GM18499 (cell line): ENCODE data around the gene RGL1.

Experiments used
- ATAC-seq: cut with Tn5 transposase; IDR thresholded peaks from one replicate; pipeline ENCODE4 v1.9.1; 2021; ENCODE audit warnings: moderate number of reproducible peaks; ENCODE audit not compliant: insufficient read depth, unreplicated experiment

RGL1 gene

DNA sequence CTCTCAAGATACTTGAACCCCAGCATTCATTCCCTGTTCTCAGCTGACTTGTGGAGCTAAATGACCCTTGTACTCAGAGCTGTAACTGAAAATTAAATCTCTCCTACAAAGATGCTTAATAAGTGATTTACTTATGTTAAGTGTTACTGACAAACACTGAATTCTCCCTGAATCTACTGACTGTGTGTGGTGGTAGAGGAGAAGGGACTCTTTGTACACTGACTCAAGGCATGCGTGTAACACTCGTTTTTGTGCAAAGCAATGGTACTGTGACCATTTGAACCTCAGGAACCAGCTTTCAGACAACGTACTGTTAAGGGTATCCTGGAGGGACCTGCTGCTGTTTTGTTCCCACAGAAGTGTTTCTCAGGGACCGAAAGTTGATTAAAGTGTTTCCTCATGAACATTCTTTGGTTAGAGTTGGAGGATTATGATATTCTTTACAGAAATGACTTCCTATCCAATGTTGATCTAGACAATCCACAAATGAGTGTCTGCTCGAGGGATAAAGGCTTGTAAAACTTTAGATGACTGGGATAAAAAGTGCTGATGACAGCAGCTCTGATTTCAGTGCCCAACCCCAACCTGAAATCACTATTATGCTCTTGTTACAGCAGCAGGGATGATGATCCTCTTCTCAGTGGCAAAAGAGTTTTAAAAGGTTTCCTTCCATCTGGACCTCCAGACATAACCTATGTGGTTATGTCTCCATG lies 12.8 kb downstream of the RGL1 start:
- no peak for ATAC-seq

DNA sequence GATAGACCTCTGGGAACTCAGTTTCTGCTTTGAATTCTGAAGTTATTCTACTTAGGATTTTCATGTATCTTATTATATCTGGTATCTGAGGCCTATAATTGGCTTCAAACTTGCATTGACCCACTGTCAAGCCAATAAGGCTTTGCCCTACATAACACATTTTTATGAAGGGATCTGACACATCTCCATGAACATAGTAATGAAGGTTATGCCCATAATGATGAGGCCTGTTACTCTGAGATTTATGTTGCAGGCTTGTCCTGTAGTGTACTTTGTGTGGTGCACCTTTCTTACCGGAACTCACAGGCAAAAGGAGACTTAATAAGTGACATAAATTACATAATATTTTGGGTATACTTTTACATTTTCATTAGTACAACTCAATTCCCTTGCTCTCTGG lies 14.1 kb downstream of the RGL1 start:
- ATAC-seq: no peak

DNA sequence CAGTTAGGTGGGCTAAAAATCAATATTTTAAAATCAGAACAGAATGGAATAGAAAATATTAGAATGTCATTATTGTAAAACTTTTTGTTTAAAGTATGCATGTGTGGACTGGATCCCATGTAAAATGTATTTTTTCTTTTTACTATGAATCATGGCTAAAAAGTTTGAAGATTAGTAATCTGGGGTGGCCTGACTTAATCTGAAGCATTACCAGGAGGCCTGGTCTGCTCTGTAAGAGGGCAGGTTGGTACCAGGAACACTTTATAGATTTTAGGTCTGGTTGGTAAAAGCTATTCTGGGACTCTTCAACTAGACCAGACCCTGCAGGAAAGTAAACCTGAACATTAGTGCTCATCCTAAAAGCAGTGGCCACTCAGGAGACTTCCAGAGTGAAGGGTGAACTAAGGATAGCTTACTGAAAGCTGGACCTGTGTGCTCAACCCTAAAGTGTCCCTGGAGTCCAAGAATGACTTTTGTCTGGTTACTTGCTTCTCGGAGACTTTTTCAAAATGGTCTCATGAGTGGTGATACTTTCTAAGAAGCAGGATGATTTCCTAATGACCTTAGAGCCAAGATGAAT lies 16.5 kb downstream of the RGL1 start:
- no peak for ATAC-seq

DNA sequence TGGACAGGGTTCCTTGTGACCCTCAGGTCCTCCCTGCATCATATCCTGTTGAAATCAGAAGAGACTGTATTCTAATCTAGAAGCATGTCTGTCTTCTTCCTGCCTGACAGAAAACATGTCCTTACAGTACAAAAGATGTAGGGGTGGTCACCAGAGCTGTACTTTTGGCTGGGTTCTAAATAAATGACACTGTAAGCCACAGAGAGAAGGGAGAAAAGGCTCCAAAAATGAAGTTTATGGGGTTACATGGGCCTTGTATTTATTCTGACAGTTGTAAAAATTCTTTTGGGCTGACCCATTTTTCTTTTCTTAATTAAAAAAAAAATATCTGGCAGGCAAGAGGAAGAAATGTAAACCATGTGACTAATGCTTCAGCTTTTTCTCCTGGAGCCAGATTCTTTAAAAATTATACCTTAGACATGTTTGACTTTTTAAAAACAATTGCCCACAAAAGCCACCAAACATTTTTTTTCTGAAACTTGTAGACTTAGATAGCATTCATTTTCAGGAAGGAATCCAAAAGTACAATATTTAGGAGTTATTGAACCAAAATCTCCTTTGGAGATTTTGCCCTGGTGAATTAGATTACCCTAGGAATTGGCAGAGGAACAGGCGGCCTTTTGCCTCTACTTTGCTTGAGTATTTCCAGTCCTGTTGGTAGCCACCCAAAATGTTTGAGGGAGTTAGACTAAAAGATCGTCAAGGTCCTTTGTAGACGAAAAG lies 17.1 kb downstream of the RGL1 start:
- ATAC-seq: no peak

DNA sequence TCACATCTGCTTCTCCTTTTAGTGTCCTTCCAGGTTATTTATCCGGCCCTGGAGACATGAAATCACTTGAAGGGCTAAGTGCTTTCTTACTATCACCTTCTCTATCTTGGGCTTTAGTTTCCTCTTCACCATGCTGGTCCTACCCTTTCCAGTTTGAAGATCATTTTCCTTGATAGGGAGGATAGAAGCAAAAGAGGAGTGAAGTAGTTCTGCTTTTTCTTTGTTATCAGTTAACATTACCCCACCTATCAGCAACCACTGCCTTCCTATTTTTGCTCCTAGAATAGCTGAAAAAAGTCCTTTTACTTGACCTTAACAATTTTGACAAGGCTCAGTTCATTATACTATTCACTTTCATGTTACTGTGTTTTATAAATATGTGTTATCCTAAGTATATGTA lies 19.4 kb downstream of the RGL1 start:
- ATAC-seq: no peak

DNA sequence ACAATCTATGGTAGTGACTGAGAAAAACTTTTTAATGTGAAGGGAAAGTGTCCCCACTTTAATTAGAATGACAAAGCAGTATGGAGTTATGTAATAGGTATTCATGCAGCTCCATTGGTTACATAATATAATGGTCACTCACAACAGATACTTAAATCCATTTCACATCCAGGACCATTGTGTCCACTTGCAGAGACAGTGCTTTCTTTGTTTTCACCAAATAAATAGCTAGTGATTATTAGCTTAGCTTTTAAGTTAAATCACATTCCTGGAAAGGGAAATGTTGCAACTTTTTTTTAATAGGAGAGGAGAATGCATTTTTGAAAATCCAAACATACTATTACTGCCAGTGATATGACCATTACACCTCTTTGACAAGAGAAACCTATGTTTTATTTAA lies 22.9 kb downstream of the RGL1 start:
- no peak for ATAC-seq

DNA sequence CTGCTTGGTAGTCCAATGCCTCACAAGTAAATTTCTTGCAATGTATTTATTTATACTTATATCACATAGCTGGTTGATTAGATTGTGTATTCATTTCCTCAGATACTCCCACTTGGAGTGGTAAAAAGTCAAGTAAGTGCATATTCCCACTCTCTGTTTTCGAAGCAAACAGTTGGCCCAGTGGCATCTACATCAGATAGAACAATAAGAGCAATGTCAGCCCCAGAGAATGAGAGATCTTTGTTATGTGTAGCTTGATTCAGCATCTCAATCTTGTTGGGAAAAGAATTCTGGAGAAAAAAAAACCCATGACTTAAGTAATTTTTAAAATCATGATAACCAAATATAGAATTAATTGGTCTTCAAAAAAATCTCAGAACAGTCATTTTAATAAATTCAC lies 25.5 kb downstream of the RGL1 start:
- no peak for ATAC-seq

DNA sequence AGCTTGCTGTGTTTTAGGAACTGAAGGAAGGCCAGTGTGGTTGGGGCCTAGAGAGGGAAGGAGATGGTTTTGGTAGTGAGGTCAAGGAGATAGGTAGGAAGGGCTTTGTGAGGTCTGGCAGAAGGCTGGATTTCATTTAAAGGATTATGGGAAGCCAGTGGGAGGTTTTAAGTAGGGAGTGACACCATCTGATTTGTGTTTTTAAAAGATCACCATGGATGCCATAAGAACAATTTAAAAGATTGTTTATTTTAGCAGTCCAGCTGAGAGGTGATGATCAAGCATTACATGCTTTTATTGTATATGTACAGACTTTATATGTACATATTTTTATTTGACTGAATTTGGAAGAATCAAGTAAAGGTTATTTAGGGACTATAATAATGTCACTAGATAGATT lies 26.4 kb downstream of the RGL1 start:
- no peak for ATAC-seq

DNA sequence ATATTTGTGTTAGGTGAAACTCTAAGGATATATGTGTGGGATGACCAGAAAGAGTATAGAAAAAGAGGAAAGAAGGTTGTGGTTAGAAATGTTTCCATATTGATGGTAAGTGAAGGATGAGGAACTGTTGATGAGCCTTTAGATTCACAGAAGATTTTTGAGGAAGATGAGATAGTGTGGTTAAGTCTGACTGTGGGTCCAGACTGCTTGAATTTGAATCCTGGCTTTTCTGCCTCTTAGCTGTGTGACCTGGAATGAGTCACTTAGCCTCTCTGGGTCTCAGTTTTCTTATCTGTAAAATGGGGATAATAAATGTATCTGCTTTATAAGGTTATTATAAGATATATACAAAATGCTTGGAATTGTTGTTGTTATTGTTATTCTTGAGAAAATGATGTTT lies 27.5 kb downstream of the RGL1 start:
- no peak for ATAC-seq

DNA sequence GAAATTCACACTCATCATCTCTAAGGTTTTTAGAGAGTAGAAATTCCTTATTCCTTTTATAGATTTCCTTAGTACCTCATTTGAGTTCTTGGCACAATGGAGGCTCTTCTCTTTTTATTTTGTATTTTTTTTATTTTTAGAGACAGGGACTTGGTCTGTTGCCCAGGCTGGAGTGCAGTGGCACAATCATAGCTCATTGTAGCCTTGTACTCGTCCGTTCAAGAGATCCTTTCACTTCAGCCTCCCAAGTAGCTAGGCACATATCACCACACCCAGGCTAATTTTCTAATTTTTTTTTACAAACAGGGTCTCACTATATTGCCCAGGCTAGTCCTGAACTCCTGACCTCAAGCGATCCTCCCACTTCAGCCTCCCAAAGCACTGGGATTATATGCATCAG lies 29.6 kb downstream of the RGL1 start:
- no peak for ATAC-seq

DNA sequence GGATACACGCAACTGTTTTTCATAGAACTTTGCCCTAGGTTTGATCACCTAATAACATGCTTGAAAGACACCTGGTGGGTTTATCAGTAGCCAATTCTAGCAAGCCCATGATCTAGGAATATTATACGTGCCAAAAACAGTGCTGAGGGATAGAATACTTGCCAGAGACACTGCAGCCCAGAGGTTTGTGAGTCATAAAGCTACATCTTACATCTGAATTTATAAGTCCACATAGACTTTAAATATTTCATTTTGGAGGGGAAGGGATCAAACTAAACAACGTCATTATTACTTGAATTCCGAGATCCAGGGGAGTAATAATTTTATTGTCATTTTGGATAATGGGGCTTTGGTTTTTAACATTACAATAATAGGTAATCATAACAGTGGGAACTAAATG lies 31.7 kb downstream of the RGL1 start:
- no peak for ATAC-seq

DNA sequence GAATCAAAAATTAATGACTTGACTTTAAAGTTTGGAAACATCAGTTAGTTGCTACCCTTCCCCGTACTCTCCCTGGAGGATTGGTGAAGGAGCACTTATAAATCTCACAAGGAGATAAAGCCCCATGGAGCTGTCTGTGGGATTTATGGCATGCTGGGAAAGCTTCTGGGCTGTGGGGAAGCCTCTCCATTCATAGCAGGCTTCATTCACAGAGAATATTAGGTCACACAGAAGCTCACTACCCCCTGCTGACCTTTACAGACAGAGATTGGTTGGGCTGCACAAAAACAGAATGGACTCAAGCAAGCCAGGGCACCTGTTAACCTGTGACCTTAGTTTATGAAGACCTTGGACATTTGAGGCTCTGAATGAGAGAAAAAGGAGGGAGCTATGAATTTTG lies 32.1 kb downstream of the RGL1 start:
- ATAC-seq: no peak

DNA sequence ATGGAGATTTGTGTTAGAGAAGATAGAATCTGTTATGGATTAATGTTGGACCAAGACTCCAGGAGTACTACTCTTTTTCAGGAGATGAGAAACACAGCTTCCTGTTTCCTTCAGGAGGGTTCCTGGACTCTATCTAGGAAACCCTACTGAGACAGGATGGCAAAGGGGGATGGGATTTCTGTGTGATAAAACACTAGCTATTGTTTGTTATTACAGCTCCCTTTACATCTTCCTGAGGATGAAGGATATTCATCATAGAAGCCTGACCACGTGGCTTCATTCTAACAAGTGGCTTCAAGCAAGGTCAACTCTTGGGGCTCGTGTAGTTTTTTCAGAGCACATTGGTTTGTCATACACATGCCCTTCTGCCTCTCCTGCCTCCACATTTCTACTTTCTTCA lies 33.3 kb downstream of the RGL1 start:
- ATAC-seq: no peak

DNA sequence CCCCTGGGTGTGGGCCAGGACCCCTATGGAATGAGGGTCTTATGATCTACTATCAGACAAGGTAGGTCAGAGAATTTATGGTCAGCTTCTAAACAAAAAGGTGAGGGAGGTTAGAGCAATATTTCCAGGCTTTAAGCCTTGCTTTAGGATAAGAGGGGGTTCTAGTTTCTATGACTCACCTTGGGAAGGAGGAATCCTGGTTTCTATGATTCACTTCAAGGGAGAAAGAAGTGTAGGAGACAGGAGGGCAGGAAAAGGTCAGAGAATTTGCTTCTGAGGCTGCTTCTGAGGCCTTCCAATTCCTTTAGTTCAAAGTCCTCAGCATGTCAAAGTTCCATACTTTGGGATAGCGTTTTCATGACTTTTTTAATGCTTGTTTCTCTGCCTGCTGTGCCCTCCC lies 35.2 kb downstream of the RGL1 start:
- ATAC-seq: no peak

DNA sequence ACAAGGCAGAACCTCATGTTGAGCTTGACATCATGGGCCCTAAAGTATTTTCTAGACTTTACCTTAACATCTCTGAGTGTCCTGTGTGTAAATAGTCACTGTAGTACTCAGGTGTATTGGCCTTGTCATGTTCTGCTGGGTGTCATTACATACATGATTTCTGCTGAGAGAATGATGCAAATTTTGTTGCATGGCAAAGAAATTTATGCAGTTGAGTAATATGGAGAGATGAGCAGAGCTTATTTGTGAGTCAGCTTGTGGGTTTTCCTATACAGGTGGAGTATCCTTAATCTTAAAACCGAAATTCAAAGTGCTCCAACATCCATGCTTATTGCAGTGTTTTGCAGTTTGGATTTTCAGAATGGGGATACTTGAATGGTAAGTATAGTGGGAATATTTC lies 36.6 kb downstream of the RGL1 start:
- ATAC-seq: peak; percentile 61

DNA sequence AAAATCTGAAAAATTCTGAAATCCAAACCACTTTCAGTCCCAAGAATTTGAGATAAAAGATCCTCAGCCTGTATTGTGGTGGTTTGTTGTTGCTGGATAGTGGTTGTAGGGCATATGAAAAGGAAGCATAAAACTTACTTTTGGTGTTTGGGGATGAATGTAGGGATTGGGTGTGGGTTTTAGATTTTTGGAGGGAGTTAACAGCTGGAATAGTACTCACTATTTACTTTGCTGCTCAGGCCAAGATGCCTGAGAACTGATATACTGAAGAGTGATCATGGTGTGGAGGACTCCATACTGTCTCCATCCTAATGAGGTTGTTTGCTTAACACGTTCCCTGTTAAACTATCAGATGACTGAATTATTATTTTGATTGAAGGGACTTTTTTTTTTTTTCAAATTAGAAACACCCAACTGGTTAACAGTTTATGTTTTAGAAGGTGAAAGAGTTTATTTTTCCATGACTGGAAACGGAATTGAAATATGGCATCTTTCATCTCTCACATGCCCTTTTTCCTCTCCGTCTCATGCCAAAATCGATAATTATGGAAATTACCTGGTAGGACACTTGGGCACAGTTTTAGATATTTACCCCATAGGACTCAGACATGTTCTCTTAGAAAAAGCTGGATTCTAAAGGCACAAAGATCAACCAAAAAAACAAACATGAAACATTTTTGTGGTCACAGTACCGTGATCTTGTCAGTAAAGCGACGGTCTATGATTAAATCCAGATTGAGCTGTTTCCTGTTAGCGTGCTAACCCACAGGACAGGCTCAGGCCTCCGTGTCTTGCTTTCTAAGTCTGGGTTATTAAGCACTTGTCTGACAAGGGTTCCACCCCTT lies 37.3 kb downstream of the RGL1 start:
- peak; percentile 78 for ATAC-seq

DNA sequence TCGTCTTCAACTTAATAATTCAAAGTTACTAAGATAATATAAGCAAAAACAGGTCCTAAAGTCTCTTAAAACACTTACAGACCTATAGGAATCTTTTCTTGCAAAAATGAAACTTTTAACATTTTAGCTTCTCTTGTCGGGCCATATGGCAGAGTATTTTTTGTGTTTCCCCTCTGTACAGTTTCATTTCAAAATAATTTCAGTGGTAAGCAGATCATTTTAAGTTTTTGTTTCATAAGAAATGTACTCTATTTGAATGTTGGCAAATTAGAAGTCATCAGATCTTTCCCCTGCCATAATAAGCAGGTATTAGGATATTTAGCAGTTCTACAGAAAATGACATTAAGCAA lies 37.9 kb downstream of the RGL1 start:
- ATAC-seq: peak; percentile 28

DNA sequence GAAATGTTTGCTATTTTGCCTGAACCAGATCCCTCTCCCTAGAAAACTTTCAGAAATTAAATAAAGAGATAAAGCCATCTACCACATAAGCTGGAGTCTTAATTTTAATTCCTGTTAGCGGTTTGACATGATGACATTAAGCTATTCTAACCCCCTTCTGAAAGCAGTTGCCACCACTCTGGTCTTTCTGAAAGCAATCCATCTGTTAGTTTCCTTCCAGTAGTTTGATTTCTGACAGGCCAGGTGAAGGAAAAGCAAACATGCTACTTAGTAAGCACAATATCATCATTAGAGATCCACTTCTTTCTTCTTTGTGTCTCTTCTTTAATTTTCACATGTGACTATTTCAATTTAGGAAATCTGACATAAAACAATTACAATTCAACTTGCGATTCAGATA lies 39.9 kb downstream of the RGL1 start:
- no peak for ATAC-seq

DNA sequence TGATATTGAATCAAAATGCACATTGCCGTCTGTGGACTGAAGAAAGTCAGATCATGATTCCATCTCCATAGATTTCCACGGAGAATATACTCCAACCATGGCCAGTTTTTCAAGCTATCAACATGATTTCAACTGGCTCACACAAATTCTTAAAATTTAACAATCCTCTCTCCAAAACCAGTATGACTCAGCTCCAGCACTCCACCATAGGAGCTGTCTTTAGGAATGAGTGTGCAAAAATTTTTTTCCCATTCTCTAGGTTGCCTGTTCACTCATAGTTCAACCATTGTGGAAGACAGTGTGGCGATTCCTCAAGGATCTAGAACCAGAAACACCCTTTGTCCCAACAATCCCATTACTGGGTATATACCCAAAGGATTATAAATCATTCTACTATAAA lies 40.8 kb downstream of the RGL1 start:
- no peak for ATAC-seq

DNA sequence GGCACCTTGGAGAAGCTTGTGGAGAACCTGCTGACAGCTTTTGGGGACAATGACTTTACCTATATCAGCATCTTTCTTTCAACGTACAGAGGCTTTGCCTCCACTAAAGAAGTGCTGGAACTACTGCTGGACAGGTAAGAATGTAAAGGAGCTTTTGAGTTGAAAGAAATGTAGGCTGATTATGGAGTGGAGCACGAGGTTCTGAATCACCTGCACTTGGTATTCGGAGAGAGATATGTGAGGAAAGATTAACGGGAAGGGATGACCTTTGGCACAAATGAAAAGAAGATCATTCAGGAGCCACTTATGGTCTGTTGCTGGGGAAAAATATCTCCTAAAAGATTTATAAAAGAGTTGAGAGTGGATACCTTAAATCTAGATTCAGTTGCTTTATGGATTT lies 42.7 kb downstream of the RGL1 start:
- no peak for ATAC-seq

DNA sequence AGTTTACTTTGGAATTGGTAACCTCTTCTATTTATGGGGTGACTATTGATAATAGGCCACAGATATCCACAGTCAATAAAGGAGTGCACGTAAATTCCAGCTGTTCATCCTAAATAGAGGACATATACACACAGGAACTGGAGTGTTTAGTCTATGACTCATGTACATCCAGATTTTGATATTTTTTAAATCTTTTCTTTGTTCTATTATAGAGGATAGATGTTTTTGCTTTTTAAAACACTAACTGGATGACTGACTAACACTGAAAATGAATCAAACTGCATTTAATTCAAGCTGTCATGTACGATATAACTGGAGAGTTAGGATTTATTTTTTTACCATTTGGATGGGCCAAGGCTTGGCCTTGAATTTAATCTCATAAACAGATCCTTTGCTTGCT lies 45.9 kb downstream of the RGL1 start:
- ATAC-seq: no peak
